OCI-LY7 (cell line): ENCODE data around the gene ABCA10.

Experiments
- EZH2phosphoT487 ChIP-seq: fragments of 200-600 bp; sonication (generic); IDR thresholded peaks from 2 replicates; pipeline ENCODE4 v1.6.1; 2018; ENCODE audit warnings: low read depth, borderline replicate concordance, mild to moderate bottlenecking, mixed run types, antibody characterized with exemption, low read length, moderate library complexity, mixed read lengths
- TF ChIP-seq, protein P1 (sequence below): fragments of 200-600 bp; sonication (generic); conservative IDR thresholded peaks from 2 replicates; pipeline ENCODE4 v1.5.1; 2014; ENCODE audit warnings: mild to moderate bottlenecking, antibody characterized with exemption, low read length, moderate library complexity, mixed read lengths

DNA sequence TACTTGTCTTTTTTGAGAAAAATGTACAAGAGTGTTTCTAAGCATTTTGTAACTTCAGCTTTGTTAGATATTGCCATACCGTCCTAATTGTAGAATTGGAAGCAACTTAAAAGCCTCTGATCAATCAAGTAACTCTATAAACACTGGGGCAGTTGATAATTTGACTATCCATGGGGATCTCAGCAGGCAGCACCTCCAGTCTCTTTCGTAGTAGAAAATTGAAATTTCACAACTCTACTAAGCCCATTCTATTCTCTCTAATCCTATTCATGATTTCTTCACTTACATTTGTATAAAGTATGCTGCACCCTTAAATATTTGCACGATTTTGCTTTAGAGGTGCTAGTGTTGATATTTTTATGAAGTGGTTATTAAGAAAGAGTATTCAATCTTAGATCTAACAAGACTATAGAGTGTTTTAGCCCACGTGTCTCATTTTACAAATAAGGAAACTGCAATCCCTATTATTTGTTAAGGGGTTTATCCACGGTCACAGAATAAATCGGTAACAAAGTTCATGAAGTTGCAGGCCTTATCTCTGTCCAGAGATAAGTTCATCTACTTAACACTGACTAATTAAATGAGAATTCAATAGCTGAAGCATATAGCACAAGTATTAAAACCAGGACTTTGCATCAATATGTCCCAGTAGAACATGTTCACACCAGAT is 97.9 kb downstream of the ABCA10 start:
- TF ChIP-seq, protein P1, sequence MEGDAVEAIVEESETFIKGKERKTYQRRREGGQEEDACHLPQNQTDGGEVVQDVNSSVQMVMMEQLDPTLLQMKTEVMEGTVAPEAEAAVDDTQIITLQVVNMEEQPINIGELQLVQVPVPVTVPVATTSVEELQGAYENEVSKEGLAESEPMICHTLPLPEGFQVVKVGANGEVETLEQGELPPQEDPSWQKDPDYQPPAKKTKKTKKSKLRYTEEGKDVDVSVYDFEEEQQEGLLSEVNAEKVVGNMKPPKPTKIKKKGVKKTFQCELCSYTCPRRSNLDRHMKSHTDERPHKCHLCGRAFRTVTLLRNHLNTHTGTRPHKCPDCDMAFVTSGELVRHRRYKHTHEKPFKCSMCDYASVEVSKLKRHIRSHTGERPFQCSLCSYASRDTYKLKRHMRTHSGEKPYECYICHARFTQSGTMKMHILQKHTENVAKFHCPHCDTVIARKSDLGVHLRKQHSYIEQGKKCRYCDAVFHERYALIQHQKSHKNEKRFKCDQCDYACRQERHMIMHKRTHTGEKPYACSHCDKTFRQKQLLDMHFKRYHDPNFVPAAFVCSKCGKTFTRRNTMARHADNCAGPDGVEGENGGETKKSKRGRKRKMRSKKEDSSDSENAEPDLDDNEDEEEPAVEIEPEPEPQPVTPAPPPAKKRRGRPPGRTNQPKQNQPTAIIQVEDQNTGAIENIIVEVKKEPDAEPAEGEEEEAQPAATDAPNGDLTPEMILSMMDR, result no peak
- no peak for TF ChIP-seq EZH2phosphoT487
